Measurements from ENCODE around the gene ADH7. TPM values are rescaled to one million over a fixed set of nuclear protein-coding genes. Genes with fewer than 3 reads are reported as not detected.
"Not testable (repeated sequence)": the region's sequence is repeated elsewhere in the genome, so short reads cannot be mapped to it uniquely, and the experiment has no call there.

ADH7 gene
- total RNA-seq, 2 donors from 2014 or later, result not detected

GRCh38 chr4:99447513-99447912 is 12.4 kb upstream of the ADH7 start:
- DNase-seq (ENCODE audit: low spot score) (no peak), ATAC-seq (no peak)
- peaks cover 11 to 47% of the 10 kb centered on the region in 2 donors for H3K27me3 Mint-ChIP-seq
- no peak overlapping the region for H3K4me3 Mint-ChIP-seq
- H3K27ac Mint-ChIP-seq, result no peak overlapping the region
- H3K4me1 Mint-ChIP-seq (ENCODE audit: low read depth in 2 of 2), result no peaks in the 10 kb centered on the region
- peaks cover 17% of the 10 kb centered on the region for H3K9me3 Mint-ChIP-seq
- peaks cover 14% of the 10 kb centered on the region for H3K36me3 Mint-ChIP-seq

DNA sequence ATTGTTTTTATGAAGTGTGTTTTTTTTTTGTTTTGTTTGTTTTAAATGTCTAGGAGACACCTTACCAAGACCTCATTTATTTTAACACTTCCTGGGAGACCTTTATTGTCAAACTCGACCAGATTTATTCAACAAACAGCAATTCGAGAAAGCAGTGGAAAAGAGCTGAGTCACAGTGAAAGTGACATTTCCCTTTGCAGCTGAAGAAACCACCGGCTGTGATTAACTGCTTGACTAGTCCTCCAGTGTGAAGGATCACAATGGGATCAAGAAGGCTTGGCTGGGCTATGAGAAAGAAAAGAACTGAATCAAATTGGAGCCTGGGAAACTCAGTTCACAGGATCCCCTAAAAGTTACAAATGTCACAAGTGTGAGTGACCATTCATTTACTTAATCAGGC is 11.9 kb upstream of the ADH7 start:
- DNase-seq (ENCODE audit: low spot score), result no peak
- H3K36me3 Mint-ChIP-seq, result peaks cover 12% of the 10 kb centered on the region

DNA sequence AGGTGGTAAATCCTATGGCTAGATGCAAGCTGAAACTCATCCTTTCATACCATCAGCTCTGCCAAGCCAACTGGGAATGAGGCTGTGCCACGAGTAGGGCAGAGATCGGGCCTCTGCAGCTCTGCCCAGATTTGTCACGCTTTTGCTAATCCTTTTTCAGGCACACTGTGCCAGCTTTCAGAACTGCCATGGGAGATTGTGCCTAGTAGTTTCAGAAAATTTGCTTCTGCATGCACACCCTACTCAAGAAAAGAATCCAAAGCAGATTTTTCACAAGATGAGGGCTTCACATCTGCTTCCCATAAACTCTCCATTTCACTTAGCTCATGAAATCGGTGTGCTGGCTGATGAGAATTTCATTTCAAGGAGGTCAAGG is 3.3 kb upstream of the ADH7 start:
- no peaks in the 10 kb centered on the region for H3K36me3 Mint-ChIP-seq
- H3K27ac Mint-ChIP-seq, result no peak overlapping the region
- no peak for ATAC-seq

More for the DNA sequence above, 11.9 kb upstream of the ADH7 start:
- peaks cover 11 to 44% of the 10 kb centered on the region in 2 donors for H3K27me3 Mint-ChIP-seq
- no peak for ATAC-seq
- H3K4me1 Mint-ChIP-seq (ENCODE audit: low read depth in 2 of 2), result no peaks in the 10 kb centered on the region
- H3K9me3 Mint-ChIP-seq, result peaks cover 16% of the 10 kb centered on the region
- H3K27ac Mint-ChIP-seq, result no peak overlapping the region
- no peak overlapping the region for H3K4me3 Mint-ChIP-seq

DNA sequence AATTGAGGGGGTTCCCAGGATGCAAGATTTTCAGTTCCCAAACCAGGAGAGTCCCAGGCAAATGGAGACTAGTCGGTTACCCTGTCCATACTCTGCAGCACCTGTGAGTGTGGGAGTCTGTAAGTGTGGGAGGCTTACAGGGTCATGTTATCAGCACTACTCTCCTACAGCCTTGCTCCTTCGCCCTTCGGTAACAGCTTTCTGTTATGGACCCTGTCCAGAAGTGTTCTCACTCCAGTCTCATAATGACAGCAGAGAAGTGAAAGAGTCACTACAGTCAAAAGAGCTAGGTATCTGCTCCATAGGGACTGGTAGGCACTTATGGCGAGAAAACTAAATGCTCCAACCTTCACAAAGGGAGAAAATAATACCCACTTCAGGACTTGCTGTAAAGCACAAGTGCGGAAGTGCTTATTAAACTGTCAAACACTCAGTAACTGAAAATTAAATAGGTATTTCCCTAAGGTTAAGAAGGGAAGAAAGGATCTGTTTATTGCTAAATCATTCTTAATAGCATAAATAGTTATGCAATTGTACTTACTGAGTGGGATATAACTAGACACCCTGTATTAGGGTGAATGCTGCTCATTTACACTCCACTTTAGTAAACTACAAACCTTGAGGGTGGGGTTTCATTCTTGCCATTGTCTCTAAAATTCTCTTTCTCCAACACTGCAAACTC is 2.7 kb upstream of the ADH7 start:
- Mint-ChIP-seq H3K36me3 (no peaks in the 10 kb centered on the region), H3K27ac (no peak overlapping the region), H3K4me3 (no peak overlapping the region), H3K9me3 (peaks cover 4% of the 10 kb centered on the region), H3K4me1 (ENCODE audit: low read depth in 2 of 2) (no peaks in the 10 kb centered on the region), H3K27me3 (peaks cover 4 to 30% of the 10 kb centered on the region in 2 donors)
- DNase-seq (ENCODE audit: low spot score), result no peak
- ATAC-seq, result no peak

More for the DNA sequence above, 3.3 kb upstream of the ADH7 start:
- H3K27me3 Mint-ChIP-seq, result peaks cover 4 to 27% of the 10 kb centered on the region in 2 donors
- no peak for DNase-seq (ENCODE audit: low spot score)
- no peaks in the 10 kb centered on the region for H3K4me1 Mint-ChIP-seq (ENCODE audit: low read depth in 2 of 2)
- H3K9me3 Mint-ChIP-seq, result peaks cover 4% of the 10 kb centered on the region
- H3K4me3 Mint-ChIP-seq, result no peak overlapping the region

DNA sequence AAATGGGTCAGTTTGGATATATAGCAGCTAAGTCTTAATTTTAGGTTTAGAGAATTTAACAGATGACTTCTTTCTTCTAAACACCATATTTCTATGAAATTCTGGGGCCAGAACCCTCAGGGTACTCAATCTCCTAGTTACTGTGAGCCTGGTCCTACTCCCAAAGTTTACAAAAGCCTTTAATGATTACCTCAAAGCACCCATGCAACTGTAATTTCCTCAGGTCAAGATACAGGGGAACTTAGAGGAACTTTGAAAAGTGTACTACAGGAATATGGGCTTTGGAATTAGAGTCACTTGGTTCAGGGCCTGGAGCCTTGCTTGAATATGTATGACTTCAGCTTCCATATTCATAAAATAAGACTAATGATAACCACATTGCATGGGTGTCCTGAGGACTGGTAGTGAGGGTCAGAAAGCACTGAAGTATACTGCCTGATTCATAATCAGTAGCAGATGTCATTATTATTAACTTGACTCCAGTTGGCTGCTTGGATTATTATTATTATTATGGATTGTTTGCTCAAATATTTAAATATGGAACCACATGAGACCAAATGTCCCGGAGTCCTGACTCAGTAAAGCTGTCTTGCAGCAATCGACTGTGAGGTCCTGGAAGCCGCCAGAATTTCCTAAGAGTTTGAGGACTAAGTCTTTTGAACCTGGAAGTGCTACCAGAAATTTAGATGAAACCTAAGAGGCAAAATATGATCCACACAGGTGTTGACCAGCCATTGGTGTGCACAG is 2.0 kb upstream of the ADH7 start:
- H3K36me3 Mint-ChIP-seq, result no peaks in the 10 kb centered on the region

GRCh38 chr4:99436462-99436861 is 1.3 kb upstream of the ADH7 start:
- Mint-ChIP-seq H3K27ac (no peak overlapping the region), H3K9me3 (peaks cover 4% of the 10 kb centered on the region), H3K4me1 (ENCODE audit: low read depth in 2 of 2) (no peaks in the 10 kb centered on the region), H3K36me3 (no peaks in the 10 kb centered on the region), H3K4me3 (no peak overlapping the region), H3K27me3 (peaks cover 4 to 30% of the 10 kb centered on the region in 2 donors)
- ATAC-seq (no peak), DNase-seq (ENCODE audit: low spot score) (no peak)

More for the DNA sequence above, 2.0 kb upstream of the ADH7 start:
- Mint-ChIP-seq H3K9me3 (peaks cover 4% of the 10 kb centered on the region), H3K4me3 (no peak overlapping the region), H3K4me1 (ENCODE audit: low read depth in 2 of 2) (no peaks in the 10 kb centered on the region), H3K27me3 (peaks cover 4 to 30% of the 10 kb centered on the region in 2 donors), H3K27ac (no peak overlapping the region)
- DNase-seq (ENCODE audit: low spot score) (no peak), ATAC-seq (no peak)

DNA sequence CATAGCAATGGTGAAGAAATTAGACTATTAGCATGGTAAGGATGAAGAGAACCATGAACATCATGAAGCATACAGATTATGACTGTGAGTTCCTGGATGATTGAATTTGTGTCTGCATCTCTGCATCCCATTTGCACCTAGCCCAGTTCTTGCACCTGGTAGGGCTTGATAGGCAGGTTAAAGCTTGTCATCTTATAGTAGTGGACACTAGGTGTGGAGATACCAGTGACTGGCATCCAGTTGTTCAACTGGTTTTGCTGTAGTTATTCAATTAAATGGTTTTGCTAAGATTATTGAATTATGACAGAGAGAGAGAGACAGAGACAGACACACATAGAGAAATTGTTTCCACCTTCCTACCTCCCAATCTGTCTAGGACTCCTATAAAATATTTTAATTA is 5.0 kb downstream of the ADH7 start:
- Mint-ChIP-seq H3K9me3 (peaks cover 6% of the 10 kb centered on the region), H3K36me3 (no peaks in the 10 kb centered on the region), H3K4me1 (ENCODE audit: low read depth in 2 of 2) (no peaks in the 10 kb centered on the region), H3K27me3 (peaks cover 8 to 27% of the 10 kb centered on the region in 2 donors), H3K4me3 (no peak overlapping the region), H3K27ac (no peak overlapping the region)
- DNase-seq (ENCODE audit: low spot score) (no peak), ATAC-seq (no peak)

DNA sequence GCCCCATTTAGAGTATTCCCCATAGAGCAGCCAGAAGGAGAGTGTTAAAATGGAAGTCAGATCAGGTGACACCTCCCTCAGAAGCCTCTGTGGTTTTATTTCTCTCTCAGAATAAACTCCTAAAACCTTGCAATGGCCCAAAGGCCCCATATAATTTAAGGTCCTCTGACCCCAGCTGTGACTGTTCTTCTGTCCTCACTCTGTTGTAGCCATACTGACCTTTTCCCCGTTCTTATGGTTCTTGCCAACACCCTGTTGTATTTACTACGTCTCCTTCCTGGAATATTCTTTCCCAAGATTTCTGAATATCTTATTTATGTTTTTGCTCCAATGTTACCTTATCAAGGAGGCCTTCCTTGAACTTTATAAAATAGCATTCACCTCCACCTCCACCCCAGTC is 18.0 kb downstream of the ADH7 start:
- no peak for DNase-seq (ENCODE audit: low spot score)
- no peak for ATAC-seq
- Mint-ChIP-seq H3K36me3 (no peaks in the 10 kb centered on the region), H3K9me3 (no peaks in the 10 kb centered on the region), H3K27me3 (no peaks in the 10 kb centered on the region), H3K4me3 (no peak overlapping the region), H3K27ac (no peak overlapping the region), H3K4me1 (ENCODE audit: low read depth in 2 of 2) (no peaks in the 10 kb centered on the region)

DNA sequence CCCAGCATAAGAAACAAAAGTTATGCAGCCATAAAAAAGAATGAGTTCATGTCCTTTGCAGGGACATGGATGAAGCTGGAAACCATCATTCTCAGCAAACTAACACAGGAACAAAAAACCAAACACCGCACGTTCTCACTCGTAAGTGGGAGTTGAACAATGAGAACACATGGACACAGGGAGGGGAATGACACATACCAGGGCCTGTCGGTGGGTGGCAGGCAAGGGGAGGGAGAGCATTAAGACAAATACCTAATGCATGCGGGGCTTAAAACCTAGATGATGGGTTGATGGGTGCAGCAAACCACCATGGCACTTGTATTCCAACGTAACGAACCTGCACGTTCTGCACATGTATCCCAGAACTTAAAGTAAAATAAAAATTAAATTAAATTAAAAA is 19.4 kb downstream of the ADH7 start:
- H3K9me3 Mint-ChIP-seq; H3K27ac Mint-ChIP-seq; DNase-seq (ENCODE audit: low spot score); H3K4me1 Mint-ChIP-seq (ENCODE audit: low read depth in 2 of 2); H3K4me3 Mint-ChIP-seq; H3K36me3 Mint-ChIP-seq; H3K27me3 Mint-ChIP-seq; ATAC-seq: not testable (repeated sequence)

GRCh38 chr4:99414902-99415301 is 20.2 kb downstream of the ADH7 start:
- not testable (repeated sequence) for H3K27me3 Mint-ChIP-seq, H3K9me3 Mint-ChIP-seq

GRCh38 chr4:99414401-99414800 is 20.7 kb downstream of the ADH7 start:
- ATAC-seq, result no peak
- no peak for DNase-seq (ENCODE audit: low spot score)
- no peak overlapping the region for H3K4me3 Mint-ChIP-seq
- H3K4me1 Mint-ChIP-seq (ENCODE audit: low read depth in 2 of 2), result no peaks in the 10 kb centered on the region
- no peaks in the 10 kb centered on the region for H3K9me3 Mint-ChIP-seq
- no peaks in the 10 kb centered on the region for H3K36me3 Mint-ChIP-seq
- no peaks in the 10 kb centered on the region for H3K27me3 Mint-ChIP-seq
- no peak overlapping the region for H3K27ac Mint-ChIP-seq

More at GRCh38 chr4:99414902-99415301, 20.2 kb downstream of the ADH7 start:
- H3K4me1 Mint-ChIP-seq (ENCODE audit: low read depth in 2 of 2); H3K36me3 Mint-ChIP-seq; H3K4me3 Mint-ChIP-seq; H3K27ac Mint-ChIP-seq; ATAC-seq; DNase-seq (ENCODE audit: low spot score): not testable (repeated sequence)

DNA sequence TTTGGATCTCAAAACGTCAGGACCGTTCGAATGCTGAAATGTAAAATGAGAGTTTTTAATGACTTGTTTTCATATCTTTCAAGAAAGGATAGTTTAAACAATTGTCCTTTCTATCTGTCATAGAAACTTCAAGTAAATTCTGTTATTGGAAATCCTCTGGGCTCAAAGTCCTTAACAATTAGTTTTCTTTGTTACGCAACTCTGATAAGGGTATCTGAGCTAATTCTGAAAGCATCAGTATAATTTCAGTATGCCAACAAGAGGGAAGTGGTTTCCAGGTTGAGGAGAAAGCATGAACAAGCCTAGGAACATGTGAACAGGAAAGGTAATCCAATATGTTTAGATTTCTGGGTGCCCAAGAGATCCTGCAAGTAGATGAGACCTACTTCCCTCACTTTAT is 22.0 kb downstream of the ADH7 start:
- no peak for DNase-seq (ENCODE audit: low spot score)
- H3K4me1 Mint-ChIP-seq (ENCODE audit: low read depth in 2 of 2), result no peaks in the 10 kb centered on the region
- H3K27ac Mint-ChIP-seq, result no peak overlapping the region
- H3K4me3 Mint-ChIP-seq, result no peak overlapping the region
- ATAC-seq, result no peak
- H3K36me3 Mint-ChIP-seq, result no peaks in the 10 kb centered on the region
- no peaks in the 10 kb centered on the region for H3K9me3 Mint-ChIP-seq
- H3K27me3 Mint-ChIP-seq, result no peaks in the 10 kb centered on the region

DNA sequence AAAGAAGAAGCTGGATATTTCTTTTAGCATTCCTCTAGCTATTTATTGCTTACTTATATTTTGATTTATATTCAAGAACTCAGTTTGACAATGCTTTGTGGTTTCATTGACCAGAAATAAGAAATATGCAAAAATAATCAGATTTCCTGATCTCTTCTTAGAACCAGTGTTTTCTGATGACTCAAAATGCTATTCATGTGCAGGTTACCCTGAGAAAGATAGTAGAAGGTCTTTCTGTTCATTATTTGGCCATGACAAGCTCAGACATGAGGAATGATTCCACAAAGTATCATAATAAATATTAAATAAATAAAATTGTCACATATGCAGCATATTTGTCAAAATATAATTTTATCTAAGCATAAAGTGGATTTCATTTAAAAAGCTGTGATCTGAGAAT is 24.1 kb downstream of the ADH7 start:
- DNase-seq (ENCODE audit: low spot score), result no peak
- H3K27ac Mint-ChIP-seq, result no peak overlapping the region
- ATAC-seq, result no peak
- no peak overlapping the region for H3K4me3 Mint-ChIP-seq
- H3K9me3 Mint-ChIP-seq, result no peaks in the 10 kb centered on the region
- H3K27me3 Mint-ChIP-seq, result peaks cover 7 to 15% of the 10 kb centered on the region in 2 donors
- no peaks in the 10 kb centered on the region for H3K4me1 Mint-ChIP-seq (ENCODE audit: low read depth in 2 of 2)
- H3K36me3 Mint-ChIP-seq, result no peaks in the 10 kb centered on the region

GRCh38 chr4:99410075-99410474 is 25.1 kb downstream of the ADH7 start:
- H3K27ac Mint-ChIP-seq, result no peak overlapping the region
- peaks cover 6% of the 10 kb centered on the region in 2 donors for H3K4me1 Mint-ChIP-seq (ENCODE audit: low read depth in 2 of 2)
- no peaks in the 10 kb centered on the region for H3K9me3 Mint-ChIP-seq
- no peak overlapping the region for H3K4me3 Mint-ChIP-seq
- DNase-seq (ENCODE audit: low spot score), result no peak
- peaks cover 8 to 21% of the 10 kb centered on the region in 2 donors for H3K27me3 Mint-ChIP-seq
- ATAC-seq, result peak; percentile 40 to 41
- H3K36me3 Mint-ChIP-seq, result no peaks in the 10 kb centered on the region
